ENCODE data around the gene TMEM30B. TPM values are rescaled to one million over a fixed set of nuclear protein-coding genes. Genes with fewer than 3 reads are reported as not detected.

Gene TMEM30B
- total and polyA plus RNA-seq, 2 of the 8 experiments (the other 6 are each of a cell fraction or from before 2014, with no cell fraction given) = 11.2 to 18.7 TPM

GRCh38 chr14:61281948-61282275, 774 bp upstream of the TMEM30B start:
- POLR2A ChIA-PET (ENCODE audit: partially characterized antibody) = no interaction called here
- FAIRE-seq = no peak
- no peak overlapping the region for H2AK5ac ChIP-seq (ENCODE audit: low read depth, low read length)

More at GRCh38 chr14:61281948-61282275, 774 bp upstream of the TMEM30B start:
- H3K36me3 ChIP-seq (ENCODE audit: control insufficient read depth in 2 of 4, insufficient read depth in 4 of 4, low read length in 3 of 4) = no peaks in the 10 kb centered on the region
- no peak overlapping the region for H3K18ac ChIP-seq (ENCODE audit: extremely low read depth, low read length)
- H4K8ac ChIP-seq (ENCODE audit: extremely low read depth, insufficient read depth, low read length) = no peak overlapping the region
- no peak overlapping the region for H3K56ac ChIP-seq (replicated peaks; ENCODE audit: insufficient read length, low read depth, low read length)
- WGBS, 2 experiments (ENCODE audit: extremely low coverage in 1 of 2, insufficient coverage in 1 of 2, insufficient read length in 1 of 2, insufficient replicate concordance in 2 of 2, low coverage in 1 of 2, low lambda C conversion rate in 2 of 2, missing lambda C conversion rate in 1 of 2) = 60% methylated on average over 1 of the region's 1 CpG; no CpG with 5 or more reads in 1 of the 2 experiments
- CTCF ChIA-PET (ENCODE audit: partially characterized antibody) = interaction anchor here (0.6 to 7.0 kb wide), 5 partner anchors 15 to 917 kb away, joined by 3 to 52 read pairs (median 4); no protein-coding TSS in a partner anchor
- H3K4ac ChIP-seq (replicated peaks; ENCODE audit: insufficient read length, low read depth, low read length) = no peak overlapping the region
- no peak overlapping the region for H2BK15ac ChIP-seq (ENCODE audit: low read length)
- no peak overlapping the region for H2BK12ac ChIP-seq (ENCODE audit: low read depth, low read length)
- no peak for DNase-seq (ENCODE audit: low read depth in 1 of 2, low spot score in 2 of 2)
- H3K79me2 ChIP-seq (ENCODE audit: control insufficient read depth in 1 of 2, insufficient read depth in 2 of 2, low read length in 2 of 2) = no peaks in the 10 kb centered on the region
- H3K4me1 ChIP-seq (replicated peaks in 1 of 4; ENCODE audit: control insufficient read depth in 3 of 4, insufficient read depth in 4 of 4, low read length in 3 of 4) = peaks cover 0 to 4% (median 1%) of the 10 kb centered on the region in 4 experiments; a peak in 3 of 7 replicates
- H4K91ac ChIP-seq (replicated peaks; ENCODE audit: insufficient read length, low read length) = no peak overlapping the region
- no peaks in the 10 kb centered on the region for H3K79me1 ChIP-seq (ENCODE audit: low read depth, low read length)
- peaks cover 2 to 5% of the 10 kb centered on the region in 2 experiments for H4K20me1 ChIP-seq (replicated peaks in 1 of 2; ENCODE audit: control insufficient read depth in 1 of 2, insufficient read depth in 2 of 2, low read length in 2 of 2)
- peak overlapping the region in 1 of 4 experiments; percentile 74; a peak in 3 of 8 replicates for H3K4me3 ChIP-seq (ENCODE audit: extremely low read depth in 1 of 4, insufficient read depth in 2 of 4, low read depth in 3 of 4, low read length in 4 of 4)
- no peak overlapping the region for H2BK120ac ChIP-seq (replicated peaks; ENCODE audit: low read depth, low read length)
- no peak overlapping the region for H3K9ac ChIP-seq (replicated peaks in 1 of 4; ENCODE audit: extremely low read depth in 1 of 4, low read depth in 3 of 4, low read length in 3 of 4)
- no peak overlapping the region for H3K14ac ChIP-seq (ENCODE audit: insufficient read length)
- no peak overlapping the region for H4K5ac ChIP-seq (ENCODE audit: insufficient read length, low read depth, low read length)
- peaks cover 11 to 22% (median 19%) of the 10 kb centered on the region in 4 experiments; a peak in 6 of 7 replicates for H3K27me3 ChIP-seq (replicated peaks in 1 of 4; ENCODE audit: control insufficient read depth in 3 of 4, extremely low read depth in 1 of 4, insufficient read depth in 3 of 4, low read length in 3 of 4)
- H3K23ac ChIP-seq (ENCODE audit: insufficient read length) = no peak overlapping the region
- H3K27ac ChIP-seq (ENCODE audit: low read depth, low read length) = no peak overlapping the region
- TF ChIP-seq POU5F1 (IDR thresholded peaks at IDR 0.05; ENCODE audit: low read depth, low read length) (no peak), BRCA1 (IDR thresholded peaks at IDR 0.05; ENCODE audit: low read depth, low read length) (no peak), CEBPB (IDR thresholded peaks at IDR 0.05; ENCODE audit: low read depth, low read length) (no peak), EZH2 (IDR thresholded peaks at IDR 0.05; ENCODE audit: low read depth, low read length, severe bottlenecking) (no peak), GABPA (IDR thresholded peaks at IDR 0.05; ENCODE audit: borderline replicate concordance, insufficient read depth, low read length) (no peak), CTBP2 (IDR thresholded peaks at IDR 0.05; ENCODE audit: borderline replicate concordance, insufficient read depth, insufficient read length, low read length) (no peak), E2F6 (IDR thresholded peaks at IDR 0.05) (no peak), KDM1A (IDR thresholded peaks at IDR 0.05; ENCODE audit: borderline replicate concordance, low read length) (no peak), SP1 (IDR thresholded peaks at IDR 0.05; ENCODE audit: low read depth, low read length) (no peak)
- H2BK5ac ChIP-seq (ENCODE audit: low read depth, low read length) = no peak overlapping the region
- peak overlapping the region; percentile 77 to 81; a peak in 3 of 4 replicates for H3K4me2 ChIP-seq (ENCODE audit: insufficient read depth in 1 of 2, low read depth in 2 of 2, low read length in 2 of 2)
- H2BK20ac ChIP-seq (ENCODE audit: low read length) = no peak overlapping the region
- H3K23me2 ChIP-seq (ENCODE audit: low read depth, low read length) = peaks cover 10% of the 10 kb centered on the region; the same call in 1 of the 2 replicates
- H2AFZ ChIP-seq (ENCODE audit: low read length) = no peak overlapping the region
- no peaks in the 10 kb centered on the region for H3K9me3 ChIP-seq (ENCODE audit: insufficient read depth in 2 of 2, low read depth in 1 of 2, low read length in 1 of 2)

Data from H1 (cell line).